Measurements from ENCODE around the gene CHAC2.

DNA sequence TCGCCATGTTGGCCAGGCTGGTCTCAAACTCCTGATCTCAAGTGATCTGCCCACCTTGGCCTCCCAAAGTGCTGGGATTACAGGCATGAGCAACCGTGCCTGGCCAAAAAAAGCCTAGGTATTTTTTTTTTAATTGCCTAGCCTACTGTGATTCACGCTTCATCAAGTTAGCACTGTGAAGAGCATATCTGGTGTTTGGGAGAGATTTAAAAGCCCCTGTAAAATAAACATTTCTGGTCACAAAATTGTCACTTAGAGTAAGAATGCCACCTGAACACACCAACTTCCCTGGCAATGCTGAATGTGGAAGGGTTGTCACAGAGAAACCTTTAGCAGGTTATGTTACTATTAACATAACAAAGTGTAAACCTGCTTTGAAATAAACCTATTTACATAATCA is 39.7 kb upstream of the CHAC2 start:
- TF ChIP-seq, protein P1, sequence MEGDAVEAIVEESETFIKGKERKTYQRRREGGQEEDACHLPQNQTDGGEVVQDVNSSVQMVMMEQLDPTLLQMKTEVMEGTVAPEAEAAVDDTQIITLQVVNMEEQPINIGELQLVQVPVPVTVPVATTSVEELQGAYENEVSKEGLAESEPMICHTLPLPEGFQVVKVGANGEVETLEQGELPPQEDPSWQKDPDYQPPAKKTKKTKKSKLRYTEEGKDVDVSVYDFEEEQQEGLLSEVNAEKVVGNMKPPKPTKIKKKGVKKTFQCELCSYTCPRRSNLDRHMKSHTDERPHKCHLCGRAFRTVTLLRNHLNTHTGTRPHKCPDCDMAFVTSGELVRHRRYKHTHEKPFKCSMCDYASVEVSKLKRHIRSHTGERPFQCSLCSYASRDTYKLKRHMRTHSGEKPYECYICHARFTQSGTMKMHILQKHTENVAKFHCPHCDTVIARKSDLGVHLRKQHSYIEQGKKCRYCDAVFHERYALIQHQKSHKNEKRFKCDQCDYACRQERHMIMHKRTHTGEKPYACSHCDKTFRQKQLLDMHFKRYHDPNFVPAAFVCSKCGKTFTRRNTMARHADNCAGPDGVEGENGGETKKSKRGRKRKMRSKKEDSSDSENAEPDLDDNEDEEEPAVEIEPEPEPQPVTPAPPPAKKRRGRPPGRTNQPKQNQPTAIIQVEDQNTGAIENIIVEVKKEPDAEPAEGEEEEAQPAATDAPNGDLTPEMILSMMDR (conservative IDR thresholded peaks at IDR 0.05 in 1 of 2, IDR thresholded peaks at IDR 0.05 in 1 of 2; ENCODE audit: extremely low read depth in 1 of 2, insufficient read depth in 1 of 2, low read depth in 1 of 2, low read length in 2 of 2), result no peak
- no peak for TF ChIP-seq EZH2 (IDR thresholded peaks at IDR 0.05; ENCODE audit: borderline replicate concordance, low read length)
